Colonic mucosa (tissue), 4 donors: Measurements from ENCODE around the gene SHH. TPM values are rescaled to one million over a fixed set of nuclear protein-coding genes. Genes with fewer than 3 reads are reported as not detected.

Source experiments
- DNase-seq: peaks from one replicate; pipeline ENCODE4 v3.0.0-alpha.2; 2020
- H3K27ac ChIP-seq: fragments of 200-600 bp; one replicate; pipeline ENCODE4 v1.8.0; 2021
- H3K27me3 ChIP-seq: fragments of 200-600 bp; one replicate; pipeline ENCODE4 v1.8.0; 2021
- H3K36me3 ChIP-seq: fragments of 200-600 bp; one replicate; pipeline ENCODE4 v1.8.0; 2021
- H3K4me1 ChIP-seq: fragments of 200-600 bp; one replicate; pipeline ENCODE4 v1.8.0; 2021; ENCODE audit warnings: mild to moderate bottlenecking
- H3K4me3 ChIP-seq: fragments of 200-600 bp; one replicate; pipeline ENCODE4 v1.8.0; 2021
- H3K9ac ChIP-seq, 2 donors: one replicate each; pipeline ENCODE4 v1.7.0; 2013; ENCODE audit warnings: control low read depth in 2 of 2, low read depth in 2 of 2, low read length in 2 of 2
- H3K9me3 ChIP-seq: fragments of 200-600 bp; one replicate; pipeline ENCODE4 v1.8.0; 2021
- CTCF ChIP-seq: fragments of 200-600 bp; IDR thresholded peaks from one replicate; pipeline ENCODE4 v1.8.0; 2022; ENCODE audit warnings: antibody characterized with exemption, mild to moderate bottlenecking
- intact Hi-C: fragments of 100-400 bp; cut with DNase I; formaldehyde crosslinking; loops from one replicate; pipeline ENCODE4 v1.14.1; 2022
- total RNA-seq, 2 donors: library from RNA; stranded (reverse); fragmentation: NEBNext Ultra II Directional in 1 of 2; extraction: Animal tissue kit (Norgen Biotek cat#: 25700) in 1 of 2; gene quantifications; one replicate each; pipeline ENCODE4 v1.2.1, GENCODE V29; 2021
- donor health status: healthy.
- donor health status: DM: no; HTN: no; CAD: no.
- donor health status: DM: no; HTN: no; CAD: no.

The SHH gene
- total RNA-seq, 2 donors from 2014 or later, result 5.6 to 8.1 TPM

DNA sequence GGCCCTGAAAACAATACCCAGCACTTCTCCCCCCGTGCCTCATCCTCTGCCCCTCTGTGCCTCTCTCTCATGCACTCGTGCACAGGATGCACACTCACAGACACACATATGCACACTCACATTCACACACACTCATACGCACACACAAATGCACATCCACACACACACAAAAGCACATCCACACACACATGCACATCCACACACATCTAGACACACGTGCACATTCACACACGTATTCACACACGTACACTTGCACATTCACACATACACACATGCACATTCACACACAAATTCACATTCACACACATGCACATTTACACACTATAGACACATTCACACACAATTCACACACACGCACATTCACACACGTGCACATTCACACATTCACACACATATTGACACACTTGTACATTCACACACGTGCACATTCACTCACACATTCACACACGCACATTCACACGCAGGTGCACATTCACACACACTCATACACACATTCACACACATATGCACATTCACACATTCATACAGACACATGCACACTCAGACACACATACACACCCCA, 19.2 kb downstream of the SHH start:
- H3K4me1 ChIP-seq, result no peaks in the 10 kb centered on the region
- no peak for TF ChIP-seq CTCF
- DNase-seq, result no peak
- no peak overlapping the region for H3K9ac ChIP-seq
- intact Hi-C loops, result loop anchor here (10.0 kb wide), 1 partner anchor 1032 kb away; no protein-coding TSS in a partner anchor
- H3K27me3 ChIP-seq, result no peaks in the 10 kb centered on the region
- H3K4me3 ChIP-seq, result no peak overlapping the region
- H3K27ac ChIP-seq, result no peak overlapping the region
- no peaks in the 10 kb centered on the region for H3K9me3 ChIP-seq
- no peaks in the 10 kb centered on the region for H3K36me3 ChIP-seq

GRCh38 chr7:155792315-155792960, 19.8 kb downstream of the SHH start:
- no peaks in the 10 kb centered on the region for H3K4me1 ChIP-seq
- H3K9me3 ChIP-seq, result no peaks in the 10 kb centered on the region
- H3K27ac ChIP-seq, result no peak overlapping the region
- H3K36me3 ChIP-seq, result no peaks in the 10 kb centered on the region
- TF ChIP-seq CTCF, result no peak
- no peak overlapping the region for H3K9ac ChIP-seq
- peaks cover under 1% of the 10 kb centered on the region for H3K27me3 ChIP-seq
- no peak overlapping the region for H3K4me3 ChIP-seq
- DNase-seq, result no peak
- intact Hi-C loops, result loop anchor here (10.0 kb wide), 1 partner anchor 1032 kb away; no protein-coding TSS in a partner anchor

GRCh38 chr7:155791836-155792235, 20.4 kb downstream of the SHH start:
- no peaks in the 10 kb centered on the region for H3K36me3 ChIP-seq
- no peaks in the 10 kb centered on the region for H3K9me3 ChIP-seq
- no peak overlapping the region for H3K27ac ChIP-seq
- H3K4me3 ChIP-seq, result no peak overlapping the region
- intact Hi-C loops, result loop anchor here (10.0 kb wide), 1 partner anchor 1033 kb away; no protein-coding TSS in a partner anchor
- H3K27me3 ChIP-seq, result peaks cover 6% of the 10 kb centered on the region
- DNase-seq, result no peak
- H3K9ac ChIP-seq, result no peak overlapping the region
- no peak for TF ChIP-seq CTCF
- no peaks in the 10 kb centered on the region for H3K4me1 ChIP-seq

DNA sequence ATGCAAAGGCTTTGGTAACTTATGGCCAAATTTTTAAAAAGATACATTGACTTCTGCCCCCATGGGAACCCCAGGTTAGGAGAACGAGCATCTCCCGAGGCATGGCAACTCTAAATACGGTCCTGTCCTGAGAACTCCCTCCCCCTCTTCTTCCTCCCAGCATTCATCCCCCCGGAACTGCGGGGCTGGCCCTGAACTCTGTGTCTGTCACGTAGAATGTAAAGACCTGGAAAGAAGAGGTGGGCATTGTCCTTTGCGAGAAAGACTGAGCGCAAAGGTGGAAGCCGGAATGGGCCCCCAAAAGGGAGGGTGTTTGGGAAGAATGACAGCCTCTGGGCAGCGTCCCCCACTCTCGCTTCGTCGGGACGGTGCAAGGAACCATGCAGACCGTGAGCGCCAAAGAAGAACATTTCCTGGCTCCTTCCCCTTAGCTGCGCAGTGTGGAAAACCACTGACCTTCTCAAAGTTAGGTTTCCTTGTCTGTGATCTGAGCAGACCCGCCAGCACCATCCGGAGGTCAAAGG, 21.0 kb downstream of the SHH start:
- H3K27ac ChIP-seq, result no peak overlapping the region
- intact Hi-C loops, result loop anchor here (10.0 kb wide), 1 partner anchor 1034 kb away; no protein-coding TSS in a partner anchor
- no peak overlapping the region for H3K4me3 ChIP-seq
- H3K9ac ChIP-seq, result no peak overlapping the region
- no peaks in the 10 kb centered on the region for H3K9me3 ChIP-seq
- no peaks in the 10 kb centered on the region for H3K4me1 ChIP-seq
- H3K36me3 ChIP-seq, result no peaks in the 10 kb centered on the region
- no peak for TF ChIP-seq CTCF
- peaks cover 7% of the 10 kb centered on the region for H3K27me3 ChIP-seq
- DNase-seq, result no peak

GRCh38 chr7:155790666-155791065, 21.6 kb downstream of the SHH start:
- no peak overlapping the region for H3K4me3 ChIP-seq
- H3K36me3 ChIP-seq, result no peaks in the 10 kb centered on the region
- no peak for DNase-seq
- H3K27me3 ChIP-seq, result peaks cover 7% of the 10 kb centered on the region
- H3K27ac ChIP-seq, result no peak overlapping the region
- H3K9me3 ChIP-seq, result no peaks in the 10 kb centered on the region
- H3K9ac ChIP-seq, result no peak overlapping the region
- no peak for TF ChIP-seq CTCF
- H3K4me1 ChIP-seq, result no peaks in the 10 kb centered on the region
- intact Hi-C loops, result loop anchor here (10.0 kb wide), 1 partner anchor 1034 kb away; no protein-coding TSS in a partner anchor
